H9 (cell line): ENCODE measurements around the gene GRIN2A. TPM values are rescaled to one million over a fixed set of nuclear protein-coding genes. Genes with fewer than 3 reads are reported as not detected.

Source experiments
- DNase-seq: peaks from one replicate; pipeline ENCODE4 v3.0.0-alpha.2; 2017
- H2AFZ ChIP-seq: one replicate; pipeline ENCODE4 v1.6.1; 2013; ENCODE audit warnings: mild to moderate bottlenecking, low read length, control low read depth, moderate library complexity
- H2AK5ac ChIP-seq: 2 replicates; pipeline ENCODE4 v1.6.1; 2013; ENCODE audit warnings: low read length, control low read depth, mixed read lengths; ENCODE audit not compliant: insufficient read length
- H2BK120ac ChIP-seq: one replicate; pipeline ENCODE4 v1.6.1; 2013; ENCODE audit warnings: low read depth, mild to moderate bottlenecking, low read length, control low read depth, inconsistent platforms; ENCODE audit not compliant: poor library complexity, severe bottlenecking
- H2BK12ac ChIP-seq: 2 replicates; pipeline ENCODE4 v1.6.1; 2013; ENCODE audit warnings: low read length, control low read depth, mixed read lengths, low read depth; ENCODE audit not compliant: insufficient read length
- H2BK15ac ChIP-seq: 2 replicates; pipeline ENCODE4 v1.6.1; 2013; ENCODE audit warnings: low read depth, low read length, control low read depth
- H2BK20ac ChIP-seq: one replicate; pipeline ENCODE4 v1.6.1; 2013; ENCODE audit warnings: low read depth, mild to moderate bottlenecking, low read length, control low read depth, inconsistent platforms; ENCODE audit not compliant: poor library complexity, severe bottlenecking
- H2BK5ac ChIP-seq: 2 replicates; pipeline ENCODE4 v1.6.1; 2013; ENCODE audit warnings: low read length, control low read depth, mixed read lengths; ENCODE audit not compliant: insufficient read length
- H3K14ac ChIP-seq: 2 replicates; pipeline ENCODE4 v1.6.1; 2013; ENCODE audit warnings: low read length, control low read depth; ENCODE audit not compliant: insufficient read depth
- H3K18ac ChIP-seq: 2 replicates; pipeline ENCODE4 v1.6.1; 2013; ENCODE audit warnings: low read depth, mild to moderate bottlenecking, mixed read lengths, low read length, control low read depth; ENCODE audit not compliant: insufficient read length
- H3K23ac ChIP-seq: 2 replicates; pipeline ENCODE4 v1.6.1; 2013; ENCODE audit warnings: low read length, control low read depth, mixed read lengths, low read depth; ENCODE audit not compliant: insufficient read length
- H3K23me2 ChIP-seq: 2 replicates; pipeline ENCODE4 v1.6.1; 2013; ENCODE audit warnings: low read depth, mild to moderate bottlenecking, mixed read lengths, low read length, control low read depth; ENCODE audit not compliant: insufficient read length, poor library complexity, severe bottlenecking
- H3K27ac ChIP-seq: 2 replicates; pipeline ENCODE4 v1.5.1; 2013; ENCODE audit warnings: low read length, control low read depth, mixed read lengths, low read depth; ENCODE audit not compliant: insufficient read length
- H3K27me3 ChIP-seq: 2 replicates; pipeline ENCODE4 v1.6.1; 2013; ENCODE audit warnings: low read length, control low read depth, inconsistent platforms; ENCODE audit not compliant: insufficient read depth
- H3K4ac ChIP-seq: 2 replicates; pipeline ENCODE4 v1.6.1; 2013; ENCODE audit warnings: low read depth, mild to moderate bottlenecking, control low read depth, inconsistent platforms, low read length, moderate library complexity
- H3K4me1 ChIP-seq: 2 replicates; pipeline ENCODE4 v1.6.1; 2013; ENCODE audit warnings: low read length, control low read depth, inconsistent platforms; ENCODE audit not compliant: insufficient read depth
- H3K4me2 ChIP-seq: 2 replicates; pipeline ENCODE4 v1.6.1; 2013; ENCODE audit warnings: low read length, control low read depth, mixed read lengths; ENCODE audit not compliant: insufficient read length, insufficient read depth
- H3K56ac ChIP-seq: 2 replicates; pipeline ENCODE4 v1.6.1; 2013; ENCODE audit warnings: low read depth, mild to moderate bottlenecking, mixed read lengths, low read length, control low read depth; ENCODE audit not compliant: insufficient read length
- H3K79me1 ChIP-seq: 2 replicates; pipeline ENCODE4 v1.6.1; 2013; ENCODE audit warnings: low read depth, mild to moderate bottlenecking, moderate library complexity, low read length, control low read depth, inconsistent platforms; ENCODE audit not compliant: insufficient read depth, poor library complexity, severe bottlenecking
- H3K79me2 ChIP-seq: 2 replicates; pipeline ENCODE4 v1.6.1; 2013; ENCODE audit warnings: low read length, control low read depth, inconsistent platforms; ENCODE audit not compliant: insufficient read depth
- H3K9ac ChIP-seq: 2 replicates; pipeline ENCODE4 v1.6.1; 2013; ENCODE audit warnings: low read length, control low read depth, mixed read lengths; ENCODE audit not compliant: insufficient read length; ENCODE audit errors: extremely low read depth
- H3K9me3 ChIP-seq: one replicate; pipeline ENCODE4 v1.6.1; 2013; ENCODE audit warnings: low read depth, low read length, inconsistent platforms; ENCODE audit not compliant: control insufficient read depth
- H3T11ph ChIP-seq: one replicate; pipeline ENCODE4 v1.6.1; 2013; ENCODE audit warnings: mild to moderate bottlenecking, low read length, control low read depth, inconsistent platforms
- H4K20me1 ChIP-seq: one replicate; pipeline ENCODE4 v1.6.1; 2013; ENCODE audit not compliant: control insufficient read depth, insufficient read length, insufficient read depth
- H4K5ac ChIP-seq: 2 replicates; pipeline ENCODE4 v1.6.1; 2013; ENCODE audit warnings: low read depth, mild to moderate bottlenecking, mixed read lengths, low read length, control low read depth; ENCODE audit not compliant: insufficient read length
- H4K8ac ChIP-seq: replicated peaks from 2 replicates; pipeline ENCODE4 v1.6.1; 2013; ENCODE audit warnings: low read length, control low read depth, mixed read lengths, low read depth; ENCODE audit not compliant: insufficient read length
- H4K91ac ChIP-seq: 2 replicates; pipeline ENCODE4 v1.6.1; 2013; ENCODE audit warnings: low read depth, mild to moderate bottlenecking, moderate library complexity, mixed read lengths, low read length, control low read depth; ENCODE audit not compliant: insufficient read length
- H3K27ac Mint-ChIP-seq, 3 experiments: 2 replicates in 2 of 3; 3 replicates in 1 of 3; pipeline ENCODE4 v1.8.0; 2020 to 2021; ENCODE audit warnings: mixed read lengths in 3 of 3, mild to moderate bottlenecking in 1 of 3, moderate library complexity in 1 of 3
- H3K27me3 Mint-ChIP-seq: 2 replicates; pipeline ENCODE4 v1.8.0; 2021; ENCODE audit warnings: low read depth, mild to moderate bottlenecking, moderate library complexity, mixed read lengths
- H3K36me3 Mint-ChIP-seq, 3 experiments: 2 replicates in 2 of 3; 3 replicates in 1 of 3; pipeline ENCODE4 v1.8.0; 2020 to 2021; ENCODE audit warnings: low read depth in 3 of 3, mixed read lengths in 3 of 3; ENCODE audit not compliant: insufficient read depth in 1 of 3
- H3K4me1 Mint-ChIP-seq, 2 experiments: 2 replicates each; pipeline ENCODE4 v1.8.0; 2020; ENCODE audit warnings: mixed read lengths in 2 of 2
- H3K4me3 Mint-ChIP-seq, 2 experiments: 2 replicates in 1 of 2; 3 replicates in 1 of 2; pipeline ENCODE4 v1.8.0; 2020 to 2021; ENCODE audit warnings: mild to moderate bottlenecking in 2 of 2, mixed read lengths in 2 of 2, moderate library complexity in 1 of 2
- H3K9me3 Mint-ChIP-seq, 2 experiments: 2 replicates in 1 of 2; 3 replicates in 1 of 2; pipeline ENCODE4 v1.8.0; 2020; ENCODE audit warnings: mild to moderate bottlenecking in 2 of 2, mixed read lengths in 2 of 2, moderate library complexity in 1 of 2
- CTCF ChIP-seq: fragments of 200-600 bp; sonication (generic); conservative IDR thresholded peaks from 3 replicates; pipeline ENCODE4 v1.8.0; 2021; ENCODE audit warnings: antibody characterized with exemption, mild to moderate bottlenecking
- WGBS: extraction: QIAGEN DNeasy Blood & Tissue Kit; methylation state at CpG from one replicate; pipeline ENCODE4 v1.1.7; 2013; ENCODE audit warnings: missing lambda C conversion rate, low lambda C conversion rate, mixed read lengths; ENCODE audit not compliant: insufficient read length; ENCODE audit errors: extremely low coverage; 5-methylcytosine and 5-hydroxymethylcytosine counted together
- total RNA-seq: library from RNA; stranded (reverse); gene quantifications from 2 replicates; pipeline ENCODE4 v1.2.1, GENCODE V29; 2021

GRIN2A gene
- total RNA-seq, 1 experiment from 2014 or later = 1.5 TPM

DNA sequence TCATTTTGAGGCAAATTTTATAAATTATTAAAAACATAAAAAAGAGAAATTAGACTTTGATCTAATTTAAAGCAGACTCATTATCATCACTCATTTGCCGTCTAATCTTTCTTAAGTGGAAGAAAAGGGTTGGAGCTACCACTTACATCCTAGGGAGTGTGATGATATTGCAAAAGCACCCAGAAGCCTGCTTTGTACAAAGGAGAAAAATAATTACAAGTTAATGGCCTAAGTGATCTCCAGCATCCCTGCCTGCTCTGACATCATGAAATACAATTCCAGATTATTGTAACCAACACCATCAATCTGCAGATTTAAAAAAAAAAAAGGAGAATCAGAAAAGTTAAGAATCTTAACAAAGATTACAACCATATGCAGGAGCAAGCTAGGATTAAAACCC, 260.2 kb downstream of the GRIN2A start:
- Histone ChIP-seq H3K18ac (no peak overlapping the region), H3K79me2 (no peaks in the 10 kb centered on the region), H2BK20ac (no peak overlapping the region), H2BK5ac (no peak overlapping the region), H3K56ac (no peak overlapping the region), H3K14ac (no peak overlapping the region), H3K23me2 (no peaks in the 10 kb centered on the region), H3K27me3 (no peaks in the 10 kb centered on the region), H3K4me2 (no peak overlapping the region), H2BK15ac (no peak overlapping the region), H2BK120ac (no peak overlapping the region), H4K91ac (no peak overlapping the region), H3K9ac (no peak overlapping the region), H3K79me1 (no peaks in the 10 kb centered on the region), H4K8ac (no peak overlapping the region), H2AFZ (no peak overlapping the region), H2AK5ac (no peak overlapping the region), H4K5ac (no peak overlapping the region), H3K4ac (no peak overlapping the region), H3T11ph (no peak overlapping the region), H3K27ac (no peak overlapping the region), H3K4me1 (no peaks in the 10 kb centered on the region), H3K23ac (no peak overlapping the region), H4K20me1 (no peaks in the 10 kb centered on the region), H3K9me3 (no peaks in the 10 kb centered on the region), H2BK12ac (no peak overlapping the region)
- Mint-ChIP-seq H3K27ac (no peak overlapping the region), H3K4me1 (peaks cover 5 to 8% of the 10 kb centered on the region in 2 experiments; a peak in 3 of 4 replicates), H3K4me3 (no peak overlapping the region), H3K36me3 (no peaks in the 10 kb centered on the region), H3K27me3 (no peaks in the 10 kb centered on the region), H3K9me3 (no peaks in the 10 kb centered on the region)
- no peak for DNase-seq
- WGBS = no CpG with 5 or more reads among the region's 1 CpG
- no peak for TF ChIP-seq CTCF
